NCI-H1048 (cell line): Measurements from ENCODE around the gene SCD.

Experiments
- DNase-seq: peaks from one replicate; lab custom pipeline; 2025; lab: John Stamatoyannopoulos, UW

The SCD gene

GRCh38 chr10:100340948-100341847 is 5.8 kb upstream of the SCD start:
- DNase-seq = no peak

- DNase-seq = no peak
Measured at GRCh38 chr10:100341953-100342626, 4.9 kb upstream of the SCD start.

DNA sequence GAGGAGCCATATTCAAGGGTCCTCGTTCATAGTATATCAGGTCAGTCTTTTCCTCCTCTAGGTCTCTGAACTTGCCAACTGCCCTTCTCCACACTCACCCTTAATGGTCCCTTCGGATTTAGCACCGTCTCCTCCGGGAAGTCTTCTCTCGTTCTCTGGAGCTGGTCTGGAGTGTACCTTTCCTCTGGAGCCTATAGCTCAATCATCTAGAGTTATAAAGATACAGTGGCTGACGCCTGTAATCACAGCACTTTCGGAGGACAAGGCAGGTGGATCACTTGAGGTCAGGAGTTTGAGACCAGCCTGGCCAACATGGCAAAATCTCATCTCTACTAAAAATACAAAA is 4.4 kb upstream of the SCD start:
- no peak for DNase-seq

- DNase-seq = no peak
Measured at GRCh38 chr10:100344241-100344788, 2.7 kb upstream of the SCD start.

GRCh38 chr10:100345570-100346330 is 1.3 kb upstream of the SCD start:
- DNase-seq = no peak

DNA sequence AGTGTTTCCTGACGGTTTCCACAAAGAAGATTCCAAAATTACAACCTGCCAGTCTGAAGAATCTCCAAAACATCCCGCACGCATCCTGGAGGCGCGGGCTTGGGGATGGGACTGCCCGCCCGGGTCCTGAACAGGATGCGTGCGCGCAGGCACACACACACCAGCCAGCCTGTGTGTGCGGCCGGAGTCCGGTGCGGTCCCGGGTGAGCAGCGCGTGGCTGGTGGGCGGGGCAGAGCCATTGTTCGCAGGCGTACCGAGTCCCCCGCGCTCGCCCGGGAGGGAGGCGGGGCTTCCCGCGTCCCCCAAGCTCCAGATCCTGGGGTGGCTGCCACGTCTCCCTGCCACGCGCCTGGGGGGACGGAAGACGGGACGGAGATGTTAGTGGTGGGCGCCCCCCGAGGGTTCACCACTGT is 675 bp upstream of the SCD start:
- no peak for DNase-seq

- no peak for DNase-seq
Measured at GRCh38 chr10:100347568-100348195, 649 bp downstream of the SCD start.

GRCh38 chr10:100348389-100348927 is 1.4 kb downstream of the SCD start:
- no peak for DNase-seq

GRCh38 chr10:100349087-100349486 is 2.1 kb downstream of the SCD start:
- DNase-seq = no peak

DNA sequence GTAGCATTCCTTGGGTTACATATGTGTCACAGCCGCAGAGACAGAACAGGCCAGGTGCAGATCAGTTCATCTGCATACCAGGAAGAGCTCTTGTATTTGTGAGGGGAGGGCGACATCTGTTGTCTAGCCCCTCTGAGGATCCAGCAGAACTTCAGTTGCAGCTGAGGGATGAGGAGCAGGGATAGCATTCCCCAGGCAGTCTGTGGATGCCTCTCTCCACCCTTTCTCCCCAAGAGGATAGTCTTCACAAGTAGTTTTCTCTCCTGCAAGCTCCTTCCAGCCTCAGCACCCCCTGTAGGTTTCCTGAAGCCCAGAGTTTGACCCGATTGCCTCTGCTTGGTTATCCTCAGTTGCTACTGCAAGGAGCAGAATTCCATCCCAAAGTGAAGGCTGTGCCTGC is 2.6 kb downstream of the SCD start:
- no peak for DNase-seq

DNA sequence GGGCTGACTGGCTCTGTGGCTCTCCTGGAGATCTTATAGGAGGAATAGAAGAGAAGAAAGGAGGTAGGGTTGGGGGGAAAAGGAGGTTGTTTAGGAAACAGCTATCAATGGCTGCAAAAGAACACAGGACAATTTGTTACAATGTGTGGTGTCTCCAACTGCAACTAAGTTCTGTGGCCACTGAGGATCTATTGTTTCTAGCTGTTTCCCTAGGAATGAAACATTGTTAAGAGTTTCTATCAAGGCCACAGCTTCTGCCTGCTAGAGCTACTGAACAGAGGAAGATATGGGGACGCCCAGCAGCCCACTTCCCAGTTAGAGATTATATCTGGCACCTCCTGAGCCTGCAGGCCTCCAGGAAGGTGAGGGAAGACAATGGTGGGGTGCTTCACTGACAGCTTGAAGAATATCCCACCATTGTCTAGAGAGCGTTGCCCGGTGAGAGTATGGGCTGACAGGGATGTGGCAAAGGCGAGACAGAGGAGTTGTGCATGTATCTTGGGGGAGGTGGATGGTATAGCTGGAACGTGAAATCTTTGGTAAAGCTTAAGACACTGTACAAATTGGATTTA is 4.0 kb downstream of the SCD start:
- DNase-seq = no peak

DNA sequence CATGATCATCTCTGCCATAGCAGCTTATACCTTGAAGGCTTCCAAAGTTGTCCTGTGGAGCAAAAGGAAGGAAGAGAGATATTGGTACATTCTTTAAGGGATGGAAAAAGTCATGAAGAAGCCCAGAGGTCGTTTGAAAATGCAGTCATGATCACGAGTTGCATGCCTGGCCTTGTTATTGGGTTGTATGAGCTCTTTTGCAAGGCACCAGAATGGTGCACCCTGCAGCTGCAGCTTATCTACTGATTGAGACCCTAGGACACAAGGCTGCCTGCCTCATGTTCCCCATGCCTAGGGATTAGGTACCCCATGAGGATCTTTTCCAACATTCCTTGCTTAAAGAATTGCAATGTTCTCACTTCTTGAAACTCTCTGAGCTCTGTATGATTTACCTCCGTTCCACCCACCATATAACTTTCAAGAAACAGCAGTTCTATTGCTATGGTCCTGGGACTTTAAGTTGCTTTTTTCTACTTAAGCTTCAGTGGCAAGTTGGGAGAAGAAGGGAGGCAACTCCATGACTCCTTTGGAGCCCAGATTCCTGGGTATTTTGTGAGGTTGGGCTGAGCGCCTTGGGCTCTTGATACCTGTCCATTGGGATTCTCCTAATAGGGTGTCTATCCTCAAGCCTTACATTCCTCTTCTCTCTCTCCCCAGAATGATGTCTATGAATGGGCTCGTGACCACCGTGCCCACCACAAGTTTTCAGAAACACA is 6.9 kb downstream of the SCD start:
- no peak for DNase-seq

DNA sequence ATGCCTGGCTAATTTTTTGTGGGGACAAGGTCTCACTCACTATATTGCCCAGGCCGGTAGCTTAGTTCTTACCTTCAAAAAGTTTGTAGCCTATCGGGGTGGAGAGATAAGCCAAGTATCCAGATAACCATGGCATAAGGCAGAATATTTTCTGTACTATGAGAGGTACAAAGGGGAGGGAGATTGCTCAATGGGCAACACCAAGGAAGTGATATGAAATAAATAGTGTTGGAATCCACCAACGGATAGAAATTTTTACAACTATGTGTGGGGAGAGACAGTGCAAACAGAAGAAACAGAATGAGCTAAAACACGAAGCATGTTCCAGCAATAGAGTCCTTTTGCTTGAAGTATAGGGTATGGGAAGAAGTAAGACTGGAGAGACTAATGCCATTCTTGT is 8.1 kb downstream of the SCD start:
- no peak for DNase-seq

GRCh38 chr10:100356067-100357017 is 9.3 kb downstream of the SCD start:
- no peak for DNase-seq

GRCh38 chr10:100357059-100357858 is 10.2 kb downstream of the SCD start:
- DNase-seq = no peak

- DNase-seq = no peak
Measured at GRCh38 chr10:100359030-100359432, 12.0 kb downstream of the SCD start.

GRCh38 chr10:100359529-100360150 is 12.6 kb downstream of the SCD start:
- no peak for DNase-seq

- DNase-seq = no peak
Measured at GRCh38 chr10:100360234-100360633, 13.2 kb downstream of the SCD start.
